Measurements from ENCODE around the gene OR52D1. TPM values are rescaled to one million over a fixed set of nuclear protein-coding genes. Genes with fewer than 3 reads are reported as not detected.

The OR52D1 gene
- total RNA-seq, 4 donors from 2014 or later: not detected

DNA sequence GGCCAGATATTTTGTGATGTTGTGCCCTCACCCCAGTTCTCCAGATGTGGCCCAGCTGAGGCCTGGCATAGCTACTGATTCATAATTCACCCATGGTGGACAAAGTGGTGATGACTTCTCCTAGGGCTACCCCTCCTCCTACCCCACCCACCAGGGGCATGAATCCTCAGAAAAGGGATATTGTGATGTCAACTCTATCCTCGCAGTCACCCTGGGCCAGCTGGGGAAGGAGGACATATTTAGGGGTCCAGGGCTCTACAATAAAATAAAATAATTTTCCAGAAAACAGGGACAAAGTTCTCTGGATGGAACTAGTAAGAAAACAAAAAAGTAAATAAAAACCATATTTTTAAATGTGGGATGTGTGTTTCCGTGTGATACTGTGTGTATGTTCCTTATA lies 28.1 kb downstream of the OR52D1 start, which contains the start of gene UBQLNL:
UBQLNL (minus strand) TSS at position 101 of the 400 bp plus-strand sequence. CDS start 258 bp downstream, outside the sequence.
- WGBS: 87% methylated on average over 2 of the region's 2 CpGs
- H3K36me3 ChIP-seq: no peaks in the 10 kb centered on the region
- H3K4me3 ChIP-seq: no peak within 1 kb of the TSS
- no peak within 1 kb of the TSS for H3K27ac ChIP-seq (replicated peaks in 1 of 4)
- DNase-seq (ENCODE audit: extremely low spot score): no peak
- TF ChIP-seq POLR2AphosphoS5 (IDR thresholded peaks at IDR 0.05) (no peak), EP300 (IDR thresholded peaks at IDR 0.05) (no peak)
- intact Hi-C loops (cut with DNase I): no loop called here
- H3K4me1 ChIP-seq: no peaks in the 10 kb centered on the region
- no peaks in the 10 kb centered on the region for H3K9me3 ChIP-seq
- H3K27me3 ChIP-seq: no peaks in the 10 kb centered on the region

DNA sequence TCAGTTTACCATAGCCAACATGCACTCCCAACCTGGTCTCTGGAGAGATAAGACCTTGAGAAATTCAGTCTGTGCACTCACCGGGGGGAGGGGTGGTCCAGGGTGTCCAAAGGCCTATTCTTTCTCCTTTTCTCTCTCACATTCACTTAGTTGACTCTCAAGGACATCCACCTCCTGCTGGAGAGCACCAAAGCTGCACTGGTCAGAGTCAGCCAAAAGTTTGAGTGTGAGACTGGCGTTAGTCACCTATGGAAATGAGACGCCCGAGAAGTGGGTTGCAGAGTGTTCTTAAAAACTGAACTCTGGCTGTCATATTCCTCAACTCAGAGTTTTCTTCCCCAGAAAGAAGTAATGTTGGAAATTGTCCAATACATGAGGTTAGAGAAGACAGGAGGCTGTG lies 33.1 kb downstream of the OR52D1 start:
- intact Hi-C loops (cut with DNase I): no loop called here
- no peak overlapping the region for H3K4me3 ChIP-seq
- no peak for TF ChIP-seq POLR2A (IDR thresholded peaks at IDR 0.05; ENCODE audit: low read depth)
- TF ChIP-seq POLR2AphosphoS5 (IDR thresholded peaks at IDR 0.05): no peak
- TF ChIP-seq, protein P1, sequence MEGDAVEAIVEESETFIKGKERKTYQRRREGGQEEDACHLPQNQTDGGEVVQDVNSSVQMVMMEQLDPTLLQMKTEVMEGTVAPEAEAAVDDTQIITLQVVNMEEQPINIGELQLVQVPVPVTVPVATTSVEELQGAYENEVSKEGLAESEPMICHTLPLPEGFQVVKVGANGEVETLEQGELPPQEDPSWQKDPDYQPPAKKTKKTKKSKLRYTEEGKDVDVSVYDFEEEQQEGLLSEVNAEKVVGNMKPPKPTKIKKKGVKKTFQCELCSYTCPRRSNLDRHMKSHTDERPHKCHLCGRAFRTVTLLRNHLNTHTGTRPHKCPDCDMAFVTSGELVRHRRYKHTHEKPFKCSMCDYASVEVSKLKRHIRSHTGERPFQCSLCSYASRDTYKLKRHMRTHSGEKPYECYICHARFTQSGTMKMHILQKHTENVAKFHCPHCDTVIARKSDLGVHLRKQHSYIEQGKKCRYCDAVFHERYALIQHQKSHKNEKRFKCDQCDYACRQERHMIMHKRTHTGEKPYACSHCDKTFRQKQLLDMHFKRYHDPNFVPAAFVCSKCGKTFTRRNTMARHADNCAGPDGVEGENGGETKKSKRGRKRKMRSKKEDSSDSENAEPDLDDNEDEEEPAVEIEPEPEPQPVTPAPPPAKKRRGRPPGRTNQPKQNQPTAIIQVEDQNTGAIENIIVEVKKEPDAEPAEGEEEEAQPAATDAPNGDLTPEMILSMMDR (IDR thresholded peaks at IDR 0.05): no peak
- no peak for TF ChIP-seq EP300 (IDR thresholded peaks at IDR 0.05)
- H3K36me3 ChIP-seq: no peaks in the 10 kb centered on the region
- no peaks in the 10 kb centered on the region for H3K9me3 ChIP-seq
- 83% methylated on average over 4 of the region's 4 CpGs for WGBS
- no peak for DNase-seq (ENCODE audit: extremely low spot score)
- H3K27ac ChIP-seq (replicated peaks in 1 of 4): no peak overlapping the region
- no peaks in the 10 kb centered on the region for H3K4me1 ChIP-seq
- H3K27me3 ChIP-seq: no peaks in the 10 kb centered on the region

DNA sequence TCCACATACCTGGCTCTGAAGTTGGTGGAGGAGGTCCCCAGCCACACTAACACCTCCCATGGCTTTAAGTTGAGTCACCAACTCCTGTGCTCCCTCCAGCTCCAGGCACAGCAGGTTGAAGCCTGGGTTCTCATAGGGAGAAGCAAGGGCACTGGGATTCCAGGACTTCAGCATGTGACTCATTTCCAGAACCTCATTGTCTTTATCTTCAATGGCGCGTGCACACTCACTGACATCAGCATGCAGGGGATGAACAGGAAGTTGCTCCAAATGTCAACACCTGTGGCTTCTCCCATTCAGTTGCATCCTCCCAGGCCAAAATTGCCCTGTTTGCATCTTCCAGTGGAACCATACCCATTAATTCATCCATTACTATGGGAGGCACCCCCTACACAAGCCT lies 33.8 kb downstream of the OR52D1 start:
- no peaks in the 10 kb centered on the region for H3K4me1 ChIP-seq
- H3K4me3 ChIP-seq: no peak overlapping the region
- WGBS: 94% methylated on average over 2 of the region's 2 CpGs
- DNase-seq (ENCODE audit: extremely low spot score): no peak
- no peaks in the 10 kb centered on the region for H3K36me3 ChIP-seq
- H3K27ac ChIP-seq (replicated peaks in 1 of 4): no peak overlapping the region
- intact Hi-C loops (cut with DNase I): no loop called here
- TF ChIP-seq POLR2A (IDR thresholded peaks at IDR 0.05; ENCODE audit: low read depth): no peak
- TF ChIP-seq, protein P1 (IDR thresholded peaks at IDR 0.05): no peak
- TF ChIP-seq EP300 (IDR thresholded peaks at IDR 0.05): no peak
- no peaks in the 10 kb centered on the region for H3K9me3 ChIP-seq
- no peaks in the 10 kb centered on the region for H3K27me3 ChIP-seq

DNA sequence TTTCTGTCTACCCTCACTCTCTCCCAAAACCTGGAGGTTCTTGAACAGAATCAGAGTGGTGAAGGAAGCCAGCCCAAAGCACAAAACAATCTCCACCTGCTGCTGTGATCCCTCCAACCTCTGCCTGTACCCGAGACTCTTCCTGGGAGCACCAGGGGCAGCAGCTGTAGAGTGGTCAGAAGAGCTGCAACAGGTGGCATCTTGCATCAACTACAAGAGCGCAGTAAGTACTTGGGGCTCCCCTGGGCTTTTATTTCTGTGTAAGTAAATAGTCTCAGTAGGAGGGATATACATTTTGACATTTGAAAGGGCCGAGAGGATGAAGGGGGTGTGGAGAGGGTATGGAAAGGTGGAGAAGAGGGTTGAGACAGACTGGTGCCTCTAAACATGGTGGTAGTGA lies 36.3 kb downstream of the OR52D1 start:
- H3K9me3 ChIP-seq: no peaks in the 10 kb centered on the region
- H3K27ac ChIP-seq (replicated peaks in 1 of 4): no peak overlapping the region
- no peak for TF ChIP-seq POLR2A (IDR thresholded peaks at IDR 0.05; ENCODE audit: low read depth)
- TF ChIP-seq, protein P1 (IDR thresholded peaks at IDR 0.05): no peak
- no peak for TF ChIP-seq POLR2AphosphoS5 (IDR thresholded peaks at IDR 0.05)
- TF ChIP-seq EP300 (IDR thresholded peaks at IDR 0.05): no peak
- no peaks in the 10 kb centered on the region for H3K36me3 ChIP-seq
- WGBS: 70% methylated on average over 3 of the region's 3 CpGs
- no peak overlapping the region for H3K4me3 ChIP-seq
- intact Hi-C loops (cut with DNase I): no loop called here
- no peaks in the 10 kb centered on the region for H3K4me1 ChIP-seq
- no peak for DNase-seq (ENCODE audit: extremely low spot score)
- H3K27me3 ChIP-seq: no peaks in the 10 kb centered on the region

DNA sequence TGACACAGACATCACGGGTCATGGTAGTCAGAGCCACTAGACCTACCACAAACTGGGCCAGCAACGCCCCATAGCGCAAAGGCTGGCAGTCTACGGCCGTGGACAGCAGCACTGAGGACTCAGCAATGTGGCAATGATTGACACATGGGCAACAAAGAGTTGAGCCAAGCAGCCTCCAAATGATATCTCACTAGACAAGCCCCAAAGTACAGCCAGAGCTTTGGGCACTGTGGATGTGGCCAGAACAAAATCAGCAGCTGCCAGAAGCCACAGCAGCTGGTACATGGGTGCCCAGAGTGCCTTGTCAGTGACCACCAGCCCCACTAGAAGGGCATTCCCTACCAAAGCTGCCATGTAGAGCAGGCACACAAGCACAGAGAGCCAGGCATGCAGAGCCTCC lies 39.2 kb downstream of the OR52D1 start:
- DNase-seq (ENCODE audit: extremely low spot score): no peak
- TF ChIP-seq, protein P1 (IDR thresholded peaks at IDR 0.05): no peak
- TF ChIP-seq POLR2AphosphoS5 (IDR thresholded peaks at IDR 0.05) (no peak), POLR2A (IDR thresholded peaks at IDR 0.05; ENCODE audit: low read depth) (no peak), EP300 (IDR thresholded peaks at IDR 0.05) (no peak)
- no peaks in the 10 kb centered on the region for H3K36me3 ChIP-seq
- H3K27ac ChIP-seq (replicated peaks in 1 of 4): no peak overlapping the region
- no peaks in the 10 kb centered on the region for H3K27me3 ChIP-seq
- no peaks in the 10 kb centered on the region for H3K9me3 ChIP-seq
- WGBS: 88% methylated on average over 5 of the region's 5 CpGs
- no peak overlapping the region for H3K4me3 ChIP-seq
- no peaks in the 10 kb centered on the region for H3K4me1 ChIP-seq
- intact Hi-C loops (cut with DNase I): no loop called here

Measured in esophagus muscularis mucosa (tissue), 4 donors.